Endodermal cell (in vitro differentiated cells): ENCODE data around the gene GMNN. TPM values are rescaled to one million over a fixed set of nuclear protein-coding genes. Genes with fewer than 3 reads are reported as not detected.
"Not testable (repeated sequence)": the region's sequence is repeated elsewhere in the genome, so short reads cannot be mapped to it uniquely, and the experiment has no call there.

Source experiments
- DNase-seq: peaks from one replicate; pipeline ENCODE4 v3.0.0-alpha.2; 2017
- H3K27ac ChIP-seq: 2 replicates; pipeline ENCODE4 v1.5.1; 2013; ENCODE audit warnings: mild to moderate bottlenecking, low read depth, low read length, moderate library complexity
- H3K27me3 ChIP-seq: 2 replicates; pipeline ENCODE4 v1.6.1; 2013; ENCODE audit warnings: mild to moderate bottlenecking, low read length, moderate library complexity; ENCODE audit not compliant: insufficient read depth, control insufficient read depth, poor library complexity, severe bottlenecking
- H3K36me3 ChIP-seq: 2 replicates; pipeline ENCODE4 v1.7.0; 2013; ENCODE audit warnings: mild to moderate bottlenecking, low read length, moderate library complexity; ENCODE audit not compliant: control insufficient read depth, insufficient read depth
- H3K4me1 ChIP-seq: one replicate; pipeline ENCODE4 v1.7.0; 2013; ENCODE audit warnings: low read length; ENCODE audit not compliant: control insufficient read depth, insufficient read depth
- H3K4me3 ChIP-seq: 2 replicates; pipeline ENCODE4 v1.5.1; 2013; ENCODE audit warnings: mild to moderate bottlenecking, low read length, moderate library complexity
- H3K9ac ChIP-seq: 2 replicates; pipeline ENCODE4 v1.6.1; 2013; ENCODE audit warnings: mild to moderate bottlenecking, low read length, moderate library complexity; ENCODE audit not compliant: poor library complexity, severe bottlenecking; ENCODE audit errors: extremely low read depth
- H3K9me3 ChIP-seq: 2 replicates; pipeline ENCODE4 v1.6.1; 2013; ENCODE audit warnings: mild to moderate bottlenecking, low read length, moderate library complexity; ENCODE audit not compliant: control insufficient read depth
- H3K27ac Mint-ChIP-seq: 2 replicates; pipeline ENCODE4 v1.8.0; 2020; ENCODE audit warnings: mixed read lengths
- H3K27me3 Mint-ChIP-seq: 2 replicates; pipeline ENCODE4 v1.8.0; 2021; ENCODE audit warnings: mild to moderate bottlenecking, mixed read lengths; ENCODE audit not compliant: insufficient read depth
- H3K36me3 Mint-ChIP-seq: 2 replicates; pipeline ENCODE4 v1.8.0; 2020; ENCODE audit warnings: low read depth, mixed read lengths
- H3K4me1 Mint-ChIP-seq: 2 replicates; pipeline ENCODE4 v1.8.0; 2020; ENCODE audit warnings: mixed read lengths
- H3K4me3 Mint-ChIP-seq: 2 replicates; pipeline ENCODE4 v1.8.0; 2020; ENCODE audit warnings: mild to moderate bottlenecking, moderate library complexity, mixed read lengths
- H3K9me3 Mint-ChIP-seq: 2 replicates; pipeline ENCODE4 v1.8.0; 2020; ENCODE audit warnings: mild to moderate bottlenecking, mixed read lengths
- CTCF ChIP-seq: fragments of 200-600 bp; sonication (generic); conservative IDR thresholded peaks from 2 replicates; pipeline ENCODE4 v1.5.0; 2021; ENCODE audit warnings: antibody characterized with exemption, mild to moderate bottlenecking
- WGBS, 2 experiments: methylation state at CpG; one replicate each; pipeline versions ENCODE4 v1.1.5 to v1.1.7; 2013; ENCODE audit warnings: missing lambda C conversion rate in 2 of 2, mixed read lengths in 1 of 2; ENCODE audit not compliant: insufficient coverage in 1 of 2, insufficient read length in 1 of 2; 5-methylcytosine and 5-hydroxymethylcytosine counted together
- long read RNA-seq, 4 experiments: library from polyadenylated mRNA in 2 of 4; library from RNA in 1 of 4; library from capped mRNA in 1 of 4; stranded (forward) in 3 of 4; unstranded in 1 of 4; transcript quantifications; one replicate each; pipeline ENCODE4 v2.0.0, GENCODE V29; 2020 to 2021; ENCODE audit warnings: inconsistent platforms in 1 of 4
- polyA plus RNA-seq, 2 experiments: library from polyadenylated mRNA; stranded (reverse); fragments of 50-300 nt; gene quantifications; one replicate each; pipeline ENCODE4 v1.2.3, GENCODE V29; 2013
- total RNA-seq, 2 donors: library from RNA; stranded (reverse); fragmentation: NEBNext Ultra II Directional in 1 of 2; extraction: Animal tissue kit (Norgen Biotek cat#: 25700) in 1 of 2; gene quantifications; 2 replicates in 1 of 2; 3 replicates in 1 of 2; pipeline ENCODE4 v1.2.1, GENCODE V29; 2021

The GMNN gene
- total RNA-seq = 10 to 100 TPM; 64.9 to 79.7 TPM
- 84.2 TPM for polyA plus RNA-seq (2013, experiment 1 of 2)
- 80.7 TPM for polyA plus RNA-seq (2013, experiment 2 of 2)
- long read RNA-seq, experiment 1, transcript GMNN-202 (7 exons, 1,133 nt) = major isoform, 18 of 59 reads
- long read RNA-seq, experiment 1, transcript GMNN-201 (7 exons, 1,262 nt) = minor isoform, 17 of 59 reads
- long read RNA-seq, experiment 1, partial matches to known transcripts = 6 of 59 reads
- long read RNA-seq, experiment 1, other reads (novel, unspliced or antisense) = 15 of 59 reads
- long read RNA-seq, experiment 2, transcript GMNN-202 (7 exons, 1,133 nt) = minor isoform, 20 of 60 reads
- long read RNA-seq, experiment 2, transcript GMNN-201 (7 exons, 1,262 nt) = major isoform, 33 of 60 reads
- long read RNA-seq, experiment 2, partial matches to known transcripts = 0 of 60 reads
- long read RNA-seq, experiment 2, other reads (novel, unspliced or antisense) = 6 of 60 reads
- long read RNA-seq, experiment 3, transcript GMNN-201 (7 exons, 1,262 nt) = major isoform, 97 of 174 reads
- long read RNA-seq, experiment 3, transcript GMNN-202 (7 exons, 1,133 nt) = minor isoform, 63 of 174 reads
- long read RNA-seq, experiment 3, partial matches to known transcripts = 5 of 174 reads
- long read RNA-seq, experiment 3, other reads (novel, unspliced or antisense) = 7 of 174 reads
- long read RNA-seq, experiment 4, transcript GMNN-203 (7 exons, 653 nt) = minor isoform, 6 of 360 reads
- long read RNA-seq, experiment 4, transcript GMNN-202 (7 exons, 1,133 nt) = minor isoform, 162 of 360 reads
- long read RNA-seq, experiment 4, transcript GMNN-201 (7 exons, 1,262 nt) = major isoform, 166 of 360 reads
- long read RNA-seq, experiment 4, partial matches to known transcripts = 2 of 360 reads
- long read RNA-seq, experiment 4, other reads (novel, unspliced or antisense) = 24 of 360 reads

GRCh38 chr6:24774696-24775519 lies at the start of gene GMNN:
TSS of gene GMNN (plus strand) at chr6:24774937. CDS start at chr6:24777247, 2,310 bp downstream.
- no peaks in the 10 kb centered on the region for H3K9me3 Mint-ChIP-seq
- Histone ChIP-seq H3K36me3 (peaks cover 13% of the 10 kb centered on the region), H3K27me3 (no peaks in the 10 kb centered on the region), H3K9ac (peak within 1 kb of the TSS; percentile 94), H3K4me3 (peak within 1 kb of the TSS; percentile 92), H3K4me1 (no peaks in the 10 kb centered on the region), H3K27ac (peak within 1 kb of the TSS; percentile 97), H3K9me3 (no peaks in the 10 kb centered on the region)
- TF ChIP-seq CTCF = no peak
- WGBS, 2 experiments = 0% methylated on average over 17 to 75 of the region's 75 CpGs
- peak; percentile 99 for DNase-seq
- peaks cover 10% of the 10 kb centered on the region for H3K4me1 Mint-ChIP-seq
- no peaks in the 10 kb centered on the region for H3K27me3 Mint-ChIP-seq
- H3K27ac Mint-ChIP-seq = peak within 1 kb of the TSS; percentile 99
- peaks cover 12% of the 10 kb centered on the region for H3K36me3 Mint-ChIP-seq
- peak within 1 kb of the TSS; percentile 99 for H3K4me3 Mint-ChIP-seq

GRCh38 chr6:24730653-24731052 lies 44.1 kb upstream of the GMNN start:
- H3K4me3 Mint-ChIP-seq, H3K4me3 ChIP-seq, DNase-seq, H3K9ac ChIP-seq, H3K4me1 Mint-ChIP-seq, H3K36me3 Mint-ChIP-seq, H3K4me1 ChIP-seq, H3K27ac ChIP-seq, H3K27ac Mint-ChIP-seq, H3K27me3 ChIP-seq, H3K27me3 Mint-ChIP-seq, H3K36me3 ChIP-seq: not testable (repeated sequence)
- H3K9me3 ChIP-seq = peaks cover 28% of the 10 kb centered on the region
- H3K9me3 Mint-ChIP-seq = peaks cover 35% of the 10 kb centered on the region
- WGBS, 2 experiments = 92 to 97% methylated on average over 3 of the region's 3 CpGs

- not testable (repeated sequence) for H3K9ac ChIP-seq, H3K27me3 ChIP-seq, H3K27ac ChIP-seq, H3K4me3 Mint-ChIP-seq, H3K27ac Mint-ChIP-seq, DNase-seq, H3K4me1 ChIP-seq, H3K36me3 ChIP-seq, H3K27me3 Mint-ChIP-seq, H3K4me1 Mint-ChIP-seq, H3K36me3 Mint-ChIP-seq
- Histone ChIP-seq H3K4me3 (peak overlapping the region; percentile 27), H3K9me3 (peaks cover 28% of the 10 kb centered on the region)
- WGBS, 2 experiments = 83 to 87% methylated on average over 6 of the region's 6 CpGs
- peaks cover 35% of the 10 kb centered on the region for H3K9me3 Mint-ChIP-seq
Observed at GRCh38 chr6:24731456-24732134, 43.1 kb upstream of the GMNN start.
